Gastroesophageal sphincter (tissue), 4 donors: ENCODE measurements around the gene NCOA3. TPM values are rescaled to one million over a fixed set of nuclear protein-coding genes. Genes with fewer than 3 reads are reported as not detected.
"Not testable (repeated sequence)": the region's sequence is repeated elsewhere in the genome, so short reads cannot be mapped to it uniquely, and the experiment has no call there.

Experiments
- ATAC-seq: fragments of 150-250 bp; one replicate; pipeline ENCODE4 v1.9.1; 2016; ENCODE audit warnings: mild to moderate bottlenecking, moderate library complexity
- H3K27ac ChIP-seq, 4 donors: fragments of 200-600 bp; sonication (generic) in 3 of 4; 1 replicate in 3 of 4; 2 replicates in 1 of 4; pipeline ENCODE4 v1.5.1; 2016 to 2019
- H3K27me3 ChIP-seq: fragments of 200-600 bp; sonication (generic); one replicate; pipeline ENCODE4 v1.5.1; 2019
- H3K36me3 ChIP-seq, 2 donors: fragments of 200-600 bp; sonication (generic); one replicate each; pipeline ENCODE4 v1.5.1; 2019; ENCODE audit warnings: control low read depth in 1 of 2
- H3K4me1 ChIP-seq, 3 donors: fragments of 200-600 bp; sonication (generic); 1 replicate in 2 of 3; 2 replicates in 1 of 3; pipeline ENCODE4 v1.5.1; 2016 to 2019; ENCODE audit warnings: control low read depth in 2 of 3
- H3K4me3 ChIP-seq, 2 donors: fragments of 200-600 bp; sonication (generic); one replicate each; pipeline ENCODE4 v1.5.1; 2019; ENCODE audit warnings: mild to moderate bottlenecking in 1 of 2, moderate library complexity in 1 of 2
- H3K9me3 ChIP-seq, 3 donors: fragments of 200-600 bp; sonication (generic); one replicate each; pipeline ENCODE4 v1.5.1; 2017 to 2019; ENCODE audit warnings: control low read depth in 2 of 3
- EP300 ChIP-seq: sonication (generic); formaldehyde crosslinking; IDR thresholded peaks from one replicate; pipeline ENCODE4 v1.6.1; 2017; ENCODE audit warnings: antibody characterized with exemption, mild to moderate bottlenecking
- POLR2A ChIP-seq, 2 donors: fragments of 450-650 bp; IDR thresholded peaks; one replicate each; pipeline ENCODE4 v1.6.1; 2017; ENCODE audit warnings: antibody characterized with exemption in 2 of 2, mild to moderate bottlenecking in 2 of 2, moderate library complexity in 1 of 2
- POLR2AphosphoS5 ChIP-seq: sonication (generic); formaldehyde crosslinking; IDR thresholded peaks from one replicate; pipeline ENCODE4 v1.6.1; 2017; ENCODE audit warnings: antibody characterized with exemption
- WGBS, 2 donors: methylation state at CpG; one replicate each; pipeline ENCODE4 v1.1.5; 2018; ENCODE audit warnings: low coverage in 1 of 2; 5-methylcytosine and 5-hydroxymethylcytosine counted together
- total RNA-seq, 4 donors: library from RNA; depleted of rRNA; stranded (reverse); fragments of >200 nt; gene quantifications; one replicate each; pipeline ENCODE4 v1.1.0, GENCODE V29; 2016
- TF ChIP-seq, protein P1 (sequence below), 4 experiments: fragments of 200-600 bp in 2 of 4; fragments of 450-650 bp in 2 of 4; sonication (generic) in 1 of 4; IDR thresholded peaks; one replicate each; pipeline ENCODE4 v1.5.1; 2017 to 2019; ENCODE audit warnings: antibody characterized with exemption in 4 of 4, mild to moderate bottlenecking in 2 of 4, moderate library complexity in 2 of 4

Gene NCOA3
- total RNA-seq, 4 donors from 2014 or later, result 28.8 to 44.5 (median 37.6) TPM

DNA sequence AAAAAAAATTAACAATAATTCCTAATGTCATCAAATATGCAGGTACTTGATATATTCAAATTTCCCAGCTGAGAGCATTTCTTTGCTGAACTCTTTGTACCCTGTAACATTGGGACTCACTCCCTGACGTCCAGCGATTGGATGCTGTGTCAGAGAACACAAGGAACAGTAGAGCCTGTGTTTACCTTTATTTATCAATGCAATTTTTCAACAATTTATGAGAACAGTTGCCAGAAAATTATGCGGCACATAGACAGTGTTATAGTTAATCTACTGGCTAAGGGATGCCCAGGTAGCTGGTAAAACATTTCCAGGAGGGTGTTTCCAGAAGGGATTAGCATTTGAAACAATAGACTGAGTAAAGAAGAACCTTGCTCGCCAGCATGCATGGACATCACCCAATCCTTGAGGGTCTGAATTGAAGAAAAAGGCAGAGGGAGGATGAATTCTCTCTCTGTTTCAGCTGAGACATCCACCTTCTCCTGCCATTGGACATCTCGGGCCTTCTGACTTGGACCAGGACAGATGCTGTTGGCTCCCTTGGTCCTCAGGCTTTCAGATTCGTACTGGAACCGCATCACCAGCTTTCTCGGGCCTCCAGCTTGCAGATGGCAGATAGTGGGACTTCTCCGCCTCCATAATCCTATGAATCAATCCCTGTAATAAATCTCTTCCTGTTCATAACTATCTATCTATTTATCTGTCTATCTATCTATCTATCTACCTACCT is 42.2 kb upstream of the NCOA3 start:
- 87 to 88% methylated on average over 6 to 9 of the region's 9 CpGs for WGBS, 2 donors
- Histone ChIP-seq H3K9me3 (no peaks in the 10 kb centered on the region), H3K27ac (no peak overlapping the region), H3K36me3 (no peaks in the 10 kb centered on the region), H3K4me1 (peaks cover 0 to 8% (median 0%) of the 10 kb centered on the region in 3 donors), H3K27me3 (no peaks in the 10 kb centered on the region), H3K4me3 (no peak overlapping the region)
- TF ChIP-seq POLR2AphosphoS5, result no peak
- TF ChIP-seq, protein P1, sequence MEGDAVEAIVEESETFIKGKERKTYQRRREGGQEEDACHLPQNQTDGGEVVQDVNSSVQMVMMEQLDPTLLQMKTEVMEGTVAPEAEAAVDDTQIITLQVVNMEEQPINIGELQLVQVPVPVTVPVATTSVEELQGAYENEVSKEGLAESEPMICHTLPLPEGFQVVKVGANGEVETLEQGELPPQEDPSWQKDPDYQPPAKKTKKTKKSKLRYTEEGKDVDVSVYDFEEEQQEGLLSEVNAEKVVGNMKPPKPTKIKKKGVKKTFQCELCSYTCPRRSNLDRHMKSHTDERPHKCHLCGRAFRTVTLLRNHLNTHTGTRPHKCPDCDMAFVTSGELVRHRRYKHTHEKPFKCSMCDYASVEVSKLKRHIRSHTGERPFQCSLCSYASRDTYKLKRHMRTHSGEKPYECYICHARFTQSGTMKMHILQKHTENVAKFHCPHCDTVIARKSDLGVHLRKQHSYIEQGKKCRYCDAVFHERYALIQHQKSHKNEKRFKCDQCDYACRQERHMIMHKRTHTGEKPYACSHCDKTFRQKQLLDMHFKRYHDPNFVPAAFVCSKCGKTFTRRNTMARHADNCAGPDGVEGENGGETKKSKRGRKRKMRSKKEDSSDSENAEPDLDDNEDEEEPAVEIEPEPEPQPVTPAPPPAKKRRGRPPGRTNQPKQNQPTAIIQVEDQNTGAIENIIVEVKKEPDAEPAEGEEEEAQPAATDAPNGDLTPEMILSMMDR (IDR thresholded peaks at IDR 0.05), result no peak
- TF ChIP-seq POLR2A (IDR thresholded peaks at IDR 0.05), result no peak
- TF ChIP-seq EP300, result no peak
- ATAC-seq, result no peak

DNA sequence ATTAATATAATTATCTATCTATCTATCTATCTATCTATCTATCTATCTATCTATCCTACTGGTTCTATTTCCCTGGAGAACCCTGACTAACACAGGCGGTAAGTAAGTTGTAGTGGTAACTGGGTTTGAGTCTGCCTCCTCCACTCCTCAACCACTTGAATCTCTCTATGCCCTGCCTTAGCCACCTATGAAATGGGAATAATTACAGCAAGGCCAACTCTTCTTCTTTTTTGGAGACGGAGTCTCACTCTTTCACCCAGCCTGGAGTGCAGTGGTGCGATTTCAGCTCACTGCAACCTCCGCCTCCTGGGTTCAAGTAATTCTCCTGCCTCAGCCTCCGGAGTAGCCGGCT is 41.0 kb upstream of the NCOA3 start:
- H3K4me1 ChIP-seq, result peaks cover 0 to 11% (median 0%) of the 10 kb centered on the region in 3 donors
- not testable (repeated sequence) for H3K9me3 ChIP-seq, H3K4me3 ChIP-seq, H3K27me3 ChIP-seq, ATAC-seq, H3K27ac ChIP-seq, H3K36me3 ChIP-seq
- 98 to 100% methylated on average over 4 to 6 of the region's 6 CpGs for WGBS, 2 donors

DNA sequence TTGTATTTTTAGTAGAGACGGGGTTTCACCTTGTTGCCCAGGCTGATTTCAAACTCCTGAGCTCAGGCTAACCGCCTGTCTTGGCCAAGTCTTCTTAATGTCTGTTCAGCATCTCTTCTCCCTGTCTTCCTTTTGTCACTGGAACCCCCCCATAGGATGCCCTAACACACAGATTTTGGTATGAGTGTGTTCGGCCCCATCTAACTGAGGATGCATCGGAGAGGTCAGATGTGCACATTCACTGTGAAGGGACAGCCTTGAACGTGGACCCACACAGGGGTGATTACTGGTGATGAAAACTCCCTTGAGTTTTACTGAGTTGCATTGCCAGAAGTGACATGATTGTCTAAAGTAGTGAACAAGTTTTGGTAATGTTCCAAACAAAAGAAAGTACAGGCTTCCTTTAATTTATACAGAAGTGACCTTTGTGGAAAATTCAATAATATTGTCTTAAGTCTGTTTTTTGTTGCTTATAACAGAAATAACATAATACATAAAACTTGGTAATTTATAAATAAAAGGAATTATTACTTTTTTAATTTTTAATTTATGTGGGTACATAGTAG is 40.5 kb upstream of the NCOA3 start:
- ATAC-seq, result no peak
- no peaks in the 10 kb centered on the region for H3K27me3 ChIP-seq
- no peak overlapping the region for H3K4me3 ChIP-seq
- H3K9me3 ChIP-seq, result no peaks in the 10 kb centered on the region
- no peak overlapping the region for H3K27ac ChIP-seq
- 87% methylated on average over 3 of the region's 5 CpGs; no CpG with 5 or more reads in 1 of the 2 donors for WGBS, 2 donors
- no peak for TF ChIP-seq POLR2AphosphoS5
- H3K4me1 ChIP-seq, result peaks cover 0 to 11% (median 0%) of the 10 kb centered on the region in 3 donors
- H3K36me3 ChIP-seq, result no peaks in the 10 kb centered on the region

DNA sequence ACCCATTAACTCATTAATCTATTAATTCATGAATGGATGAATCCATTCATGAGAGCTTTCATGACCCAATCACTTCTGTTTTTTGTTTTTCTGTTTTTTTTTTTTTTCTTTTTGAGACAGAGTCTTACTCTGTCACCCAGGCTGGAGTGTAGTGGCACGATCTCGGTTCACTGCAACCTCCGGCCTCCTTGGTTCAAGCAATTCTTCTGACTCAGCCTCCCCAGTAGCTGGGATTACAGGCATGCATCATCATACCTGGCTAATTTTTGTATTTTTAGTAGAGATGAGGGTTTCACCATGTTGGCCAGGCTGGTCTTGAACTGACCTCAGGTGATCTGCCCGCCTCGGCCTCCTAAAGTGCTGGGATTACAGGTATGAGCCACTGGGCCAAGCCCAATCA is 39.8 kb upstream of the NCOA3 start:
- H3K4me3 ChIP-seq, H3K9me3 ChIP-seq, H3K27ac ChIP-seq, H3K27me3 ChIP-seq, ATAC-seq, H3K36me3 ChIP-seq: not testable (repeated sequence)
- 86 to 91% methylated on average over 4 to 5 of the region's 5 CpGs for WGBS, 2 donors
- peaks cover 0 to 11% (median 0%) of the 10 kb centered on the region in 3 donors for H3K4me1 ChIP-seq

DNA sequence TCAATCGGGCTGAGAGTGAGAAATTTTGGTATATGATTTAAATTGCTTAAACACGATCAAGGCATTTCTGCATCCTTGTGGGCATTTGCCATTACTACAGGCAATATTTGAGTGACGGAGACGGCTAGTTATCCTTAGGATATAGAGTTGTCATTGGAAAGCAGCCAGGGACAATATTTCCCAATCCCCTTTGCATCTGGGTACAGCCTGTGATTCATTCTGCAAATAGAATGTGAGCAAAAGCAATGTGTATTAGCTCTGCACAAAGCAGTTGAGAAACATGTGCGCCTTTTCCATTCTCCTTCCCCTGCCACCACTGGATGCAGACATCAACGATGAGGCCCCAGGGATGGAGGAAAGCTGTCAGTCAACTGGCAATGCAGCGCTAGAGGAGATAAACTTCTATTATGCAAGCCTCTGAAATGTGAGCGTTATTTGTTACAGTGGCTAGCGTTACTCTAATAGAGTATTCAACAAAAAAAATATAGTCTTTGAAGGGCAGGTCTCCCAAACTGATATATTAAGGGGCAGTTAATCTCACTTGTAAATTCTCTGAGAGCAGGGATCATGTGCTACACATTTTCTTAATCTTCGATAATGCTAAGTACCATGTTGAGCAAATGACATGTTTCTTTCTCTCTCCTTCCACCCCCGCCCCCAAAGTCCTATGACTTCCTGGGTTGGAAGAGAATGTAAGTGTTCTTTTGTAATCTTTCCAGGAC is 37.1 kb upstream of the NCOA3 start:
- Histone ChIP-seq H3K9me3 (no peaks in the 10 kb centered on the region), H3K27ac (peak overlapping the region in 2 of 4 donors; percentile 6 to 47), H3K36me3 (no peaks in the 10 kb centered on the region), H3K4me3 (no peak overlapping the region), H3K4me1 (peaks cover 0 to 11% (median 0%) of the 10 kb centered on the region in 3 donors), H3K27me3 (no peaks in the 10 kb centered on the region)
- peak; percentile 87 for ATAC-seq
- 42 to 53% methylated on average over 10 to 11 of the region's 11 CpGs for WGBS, 2 donors
- TF ChIP-seq POLR2A (IDR thresholded peaks at IDR 0.05), result peak in 1 of 2 donors; percentile 4
- TF ChIP-seq, protein P1 (IDR thresholded peaks at IDR 0.05), result peak in 2 of 4 experiments; percentile 32 to 36
- TF ChIP-seq EP300, result no peak
- peak; percentile 60 for TF ChIP-seq POLR2AphosphoS5

DNA sequence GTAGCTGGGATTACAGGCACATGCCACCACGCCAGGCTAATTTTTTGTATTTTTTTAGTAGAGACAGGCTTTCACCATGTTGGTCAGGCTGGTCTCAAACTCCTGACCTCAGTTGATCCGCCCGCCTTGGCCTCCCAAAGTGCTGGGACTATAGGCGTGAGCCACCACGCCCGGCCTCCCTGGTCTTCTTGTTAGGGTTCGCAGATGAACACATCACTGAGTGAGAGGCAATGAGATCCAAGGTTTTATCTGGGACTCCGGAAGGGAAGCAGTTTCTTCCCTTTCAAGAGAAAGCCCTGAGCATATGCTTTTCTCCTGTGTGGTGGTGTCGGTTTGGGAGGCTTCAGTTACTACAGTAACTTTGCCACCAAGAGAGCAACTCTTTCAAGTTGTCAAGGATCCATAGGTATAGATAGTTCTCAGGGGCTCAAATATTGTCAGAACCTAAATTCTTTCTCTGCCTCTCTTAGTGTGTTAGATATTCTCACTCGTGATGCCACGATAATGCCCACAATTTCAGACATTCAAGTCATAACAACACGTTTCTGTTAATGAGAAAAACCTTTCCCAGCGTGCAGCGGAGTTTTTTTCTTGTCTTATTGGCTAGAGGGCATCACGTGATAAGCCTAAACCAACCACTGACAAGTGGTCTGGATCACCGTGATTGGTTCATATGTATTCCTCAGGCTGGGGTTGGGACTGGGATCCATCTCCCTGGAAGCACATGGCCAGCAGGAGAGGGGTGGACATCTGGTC is 36.2 kb upstream of the NCOA3 start:
- H3K36me3 ChIP-seq, result no peaks in the 10 kb centered on the region
- peaks cover 0 to 11% (median 0%) of the 10 kb centered on the region in 3 donors for H3K4me1 ChIP-seq
- no peak for TF ChIP-seq POLR2AphosphoS5
- no peak for TF ChIP-seq EP300
- TF ChIP-seq POLR2A (IDR thresholded peaks at IDR 0.05), result no peak
- TF ChIP-seq, protein P1 (IDR thresholded peaks at IDR 0.05), result no peak
- H3K27ac ChIP-seq, result no peak overlapping the region
- H3K27me3 ChIP-seq, result no peaks in the 10 kb centered on the region
- no peaks in the 10 kb centered on the region for H3K9me3 ChIP-seq
- no peak overlapping the region for H3K4me3 ChIP-seq
- 87 to 95% methylated on average over 3 to 10 of the region's 16 CpGs for WGBS, 2 donors
- ATAC-seq, result no peak
